ELR (cell line): ENCODE data around the gene PEX5L.
"Not testable (repeated sequence)": the region's sequence is repeated elsewhere in the genome, so short reads cannot be mapped to it uniquely, and the experiment has no call there.

ENCODE experiments used
- DNase-seq: peaks from one replicate; pipeline ENCODE4 v3.0.0-alpha.2; 2015; ENCODE audit warnings: low read depth

Gene PEX5L, protein sequence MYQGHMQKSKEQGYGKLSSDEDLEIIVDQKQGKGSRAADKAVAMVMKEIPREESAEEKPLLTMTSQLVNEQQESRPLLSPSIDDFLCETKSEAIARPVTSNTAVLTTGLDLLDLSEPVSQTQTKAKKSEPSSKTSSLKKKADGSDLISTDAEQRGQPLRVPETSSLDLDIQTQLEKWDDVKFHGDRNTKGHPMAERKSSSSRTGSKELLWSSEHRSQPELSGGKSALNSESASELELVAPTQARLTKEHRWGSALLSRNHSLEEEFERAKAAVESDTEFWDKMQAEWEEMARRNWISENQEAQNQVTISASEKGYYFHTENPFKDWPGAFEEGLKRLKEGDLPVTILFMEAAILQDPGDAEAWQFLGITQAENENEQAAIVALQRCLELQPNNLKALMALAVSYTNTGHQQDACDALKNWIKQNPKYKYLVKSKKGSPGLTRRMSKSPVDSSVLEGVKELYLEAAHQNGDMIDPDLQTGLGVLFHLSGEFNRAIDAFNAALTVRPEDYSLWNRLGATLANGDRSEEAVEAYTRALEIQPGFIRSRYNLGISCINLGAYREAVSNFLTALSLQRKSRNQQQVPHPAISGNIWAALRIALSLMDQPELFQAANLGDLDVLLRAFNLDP

DNA sequence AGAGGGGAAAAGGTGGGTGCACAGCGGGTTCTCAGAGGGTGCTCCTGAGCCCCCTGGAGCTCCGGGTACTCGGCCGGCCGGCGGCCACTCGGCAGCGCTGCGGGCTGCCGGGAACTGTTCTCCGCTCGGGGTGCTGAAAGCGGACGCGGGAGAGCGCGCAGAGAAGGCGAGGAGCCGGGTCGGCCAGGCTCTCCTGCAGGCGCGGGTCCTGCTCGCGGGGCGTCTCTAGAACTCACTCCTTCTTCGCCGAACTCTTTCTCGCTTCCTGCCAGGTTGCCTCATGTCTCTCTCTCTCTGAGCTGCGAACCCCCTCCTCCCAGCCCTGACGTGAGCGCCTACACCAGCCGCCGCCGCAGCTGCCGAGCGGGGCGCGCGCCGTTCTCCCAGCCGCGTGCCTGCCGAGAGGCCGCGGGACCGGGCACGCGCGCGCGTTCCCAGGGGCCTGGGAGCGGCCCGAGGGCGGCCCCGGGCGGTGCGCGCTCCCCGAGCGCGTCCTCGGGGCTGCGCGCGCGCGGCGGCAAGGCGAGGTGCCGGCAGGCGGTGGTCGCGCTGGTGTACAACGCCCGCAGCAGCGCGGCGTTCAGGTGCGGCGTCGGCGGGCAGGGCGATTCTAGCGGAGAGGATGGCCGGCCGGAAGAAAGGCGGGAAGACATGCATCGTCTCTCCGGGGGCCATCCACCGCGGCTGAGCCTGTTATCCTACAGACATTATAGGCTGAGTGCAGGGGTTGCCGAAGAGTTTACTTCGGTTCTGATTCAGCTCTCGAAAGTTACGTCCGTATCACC, at the start of gene PEX5L:
Gene PEX5L, minus strand, starts transcription at position 267 of the 785 bp plus-strand sequence. CDS start 338 bp downstream, outside the sequence.
- peak; percentile 73 for DNase-seq

DNA sequence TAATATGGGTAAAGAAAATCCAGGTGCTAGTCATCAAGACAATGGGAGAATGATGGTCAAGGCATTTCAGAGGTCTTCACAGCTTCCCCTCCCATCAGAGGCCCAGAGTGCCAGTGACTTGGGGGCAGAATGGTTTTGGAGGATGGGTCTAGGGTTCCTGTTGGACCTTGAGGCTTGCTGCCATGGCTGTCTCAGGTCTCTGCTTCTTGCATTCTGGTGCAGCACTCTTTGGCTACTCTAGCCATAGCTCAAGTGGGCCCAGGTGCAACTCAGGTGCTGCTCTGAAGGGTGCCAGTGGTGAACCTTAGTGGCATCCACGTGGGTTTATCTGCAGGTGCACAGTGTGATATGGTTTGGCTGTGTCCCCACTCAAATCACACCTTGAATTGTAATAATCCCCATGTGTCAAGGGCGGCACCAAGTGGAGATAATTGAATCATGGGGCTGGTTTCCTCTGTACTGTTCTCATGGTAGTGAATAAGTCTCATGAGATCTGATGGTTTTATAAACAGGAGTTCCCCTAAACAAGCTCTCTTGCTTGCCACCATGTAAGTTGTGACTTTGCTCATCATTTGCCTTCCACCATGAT, 48.5 kb upstream of the PEX5L start:
- DNase-seq: no peak

DNA sequence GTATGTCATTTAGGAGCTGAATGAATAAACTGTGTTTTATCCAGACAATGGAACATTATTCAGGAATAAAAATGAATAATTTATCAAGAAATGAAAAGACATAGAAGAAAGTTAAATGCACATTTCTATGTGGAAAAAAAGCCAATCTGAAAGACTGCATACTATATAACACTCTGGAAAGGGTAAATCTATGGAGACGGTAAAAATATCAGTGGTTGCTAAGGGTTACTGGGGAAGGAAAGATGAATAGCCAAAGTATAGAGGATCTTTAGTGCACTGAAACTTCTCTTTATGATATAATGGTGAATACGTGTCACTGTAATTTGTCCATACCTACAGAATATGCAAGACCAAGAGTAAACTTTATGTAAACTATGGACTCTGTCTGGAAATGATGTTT, 46.0 kb upstream of the PEX5L start:
- no peak for DNase-seq

DNA sequence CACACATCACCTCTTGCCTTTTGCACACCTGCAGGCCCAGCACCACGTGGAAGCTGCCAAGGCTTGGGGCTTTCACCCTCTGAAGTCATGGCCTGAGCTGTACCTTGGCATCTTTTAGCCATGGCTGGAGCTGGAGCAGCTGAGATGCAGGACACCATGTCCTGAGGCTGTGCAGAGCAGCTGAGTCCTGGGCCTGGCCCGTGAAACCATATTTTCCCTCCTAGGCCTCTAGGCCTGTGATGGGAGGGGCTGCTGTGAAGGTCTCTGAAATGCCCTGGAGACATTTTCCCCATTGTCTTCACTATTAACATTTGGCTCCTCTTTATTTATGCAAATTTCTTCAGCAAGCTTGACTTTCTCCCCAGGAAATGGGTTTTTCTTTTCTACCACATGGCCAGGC, 41.9 kb upstream of the PEX5L start:
- no peak for DNase-seq

DNA sequence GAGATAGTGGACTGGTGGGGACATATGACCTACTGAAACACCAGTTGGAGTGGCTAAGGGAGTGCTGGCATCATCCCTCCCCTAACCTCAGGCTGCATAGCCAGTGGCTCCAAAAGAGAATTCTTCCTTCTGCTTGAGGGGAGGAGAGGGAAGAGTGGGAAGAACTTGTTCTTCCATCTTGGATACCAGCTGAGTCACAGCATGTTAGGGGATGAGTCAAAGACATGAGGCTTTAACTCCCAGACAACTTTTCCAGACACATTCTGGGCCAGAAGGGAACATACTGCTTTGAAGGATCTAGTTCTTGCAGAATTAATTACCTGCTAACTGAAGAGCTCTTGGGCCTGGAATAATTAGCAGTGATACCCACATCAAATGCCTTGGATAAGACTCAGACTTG, 36.8 kb upstream of the PEX5L start:
- DNase-seq: peak; percentile 26

DNA sequence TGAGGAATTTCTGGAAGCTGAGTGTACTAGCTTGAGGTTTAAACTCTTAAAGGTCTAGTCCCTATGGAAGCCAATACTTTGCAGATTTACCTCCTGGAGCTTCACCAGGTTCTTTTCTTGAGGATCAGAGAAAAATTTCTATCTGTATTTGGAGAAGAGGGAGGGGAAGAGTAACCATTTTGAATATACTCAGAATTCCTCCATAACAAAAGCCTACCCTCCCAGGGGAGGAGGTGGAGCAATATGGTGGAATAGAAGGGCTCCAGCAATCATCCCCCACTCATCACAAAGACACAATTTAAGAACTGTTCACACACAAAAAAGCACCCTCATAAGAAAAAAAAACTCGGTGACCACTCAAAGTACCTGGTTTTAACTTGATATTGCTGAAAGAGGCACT, 36.0 kb upstream of the PEX5L start:
- no peak for DNase-seq

DNA sequence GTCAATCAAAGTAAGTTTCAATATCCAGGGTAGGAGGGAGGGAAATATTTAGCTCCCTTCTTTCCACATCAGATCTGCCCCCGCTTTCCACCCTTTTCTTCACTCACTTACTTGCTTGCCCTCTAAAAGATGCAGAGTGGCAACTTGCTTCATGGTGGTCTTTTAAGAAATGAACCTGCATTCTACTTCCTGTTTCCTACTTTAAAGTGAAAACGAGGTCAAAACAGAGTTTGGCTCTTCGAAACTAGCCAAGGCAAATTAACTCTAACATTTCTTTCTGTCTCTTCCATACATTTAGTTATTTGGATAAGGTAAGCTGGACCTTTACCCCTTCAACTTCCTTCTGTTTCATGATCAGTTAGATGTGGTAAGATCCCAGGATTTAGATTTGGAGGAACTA, 34.2 kb upstream of the PEX5L start:
- DNase-seq: no peak

DNA sequence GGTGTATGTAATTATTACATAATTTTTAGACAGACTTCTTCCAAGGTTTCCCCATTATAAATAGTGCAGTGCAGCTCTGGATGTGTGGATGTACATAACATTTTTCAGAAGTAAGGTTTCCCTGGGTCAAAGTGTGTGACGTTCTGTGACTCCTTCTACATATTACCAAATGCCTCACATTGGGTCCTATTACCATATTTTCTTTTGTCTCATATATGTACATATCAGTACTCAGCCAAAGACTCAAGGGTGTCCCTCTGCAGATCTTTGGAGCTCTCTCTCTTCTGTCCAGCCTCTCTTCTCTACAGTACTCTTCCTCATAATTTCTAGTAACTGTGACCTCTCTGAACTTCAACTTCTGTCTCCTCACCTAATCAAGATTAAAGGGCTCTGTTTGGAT, 31.3 kb upstream of the PEX5L start:
- no peak for DNase-seq

DNA sequence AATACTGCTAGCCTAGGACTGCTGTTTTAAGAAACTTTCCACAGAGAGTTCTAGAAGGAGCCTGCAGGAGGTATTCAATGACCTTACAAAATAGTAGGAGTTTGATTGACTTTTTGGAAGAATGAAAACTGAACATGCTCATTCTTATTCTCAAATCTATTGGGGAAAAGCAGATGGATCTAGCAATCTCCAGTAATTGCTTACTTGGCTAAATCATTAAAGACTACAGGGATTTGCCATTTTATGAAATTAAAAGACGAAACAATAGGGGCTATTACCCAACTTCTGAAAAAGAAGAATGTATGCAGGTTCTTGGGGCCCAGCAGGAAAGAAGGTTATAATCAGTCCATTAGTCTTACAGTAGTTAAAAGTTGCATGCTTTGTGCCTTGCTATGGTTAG, 29.9 kb upstream of the PEX5L start:
- no peak for DNase-seq

DNA sequence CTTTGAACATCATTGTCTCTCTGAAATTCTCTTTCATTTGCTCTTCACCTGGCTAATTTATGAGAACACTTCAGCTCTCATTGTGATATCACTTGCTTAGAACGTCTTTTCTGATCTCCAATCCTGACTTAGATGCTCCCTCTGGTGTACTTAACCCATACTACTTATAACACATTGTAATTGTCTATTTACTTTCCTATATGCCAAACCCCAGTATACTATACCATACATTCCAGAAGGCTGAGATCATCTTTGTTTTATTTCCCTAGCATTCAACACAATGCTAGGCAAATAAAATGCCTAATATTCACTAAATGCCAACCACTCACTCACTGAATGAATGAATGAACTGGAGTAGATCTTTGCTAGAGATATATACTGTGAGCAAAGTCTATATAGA, 27.0 kb upstream of the PEX5L start:
- DNase-seq: peak; percentile 38

DNA sequence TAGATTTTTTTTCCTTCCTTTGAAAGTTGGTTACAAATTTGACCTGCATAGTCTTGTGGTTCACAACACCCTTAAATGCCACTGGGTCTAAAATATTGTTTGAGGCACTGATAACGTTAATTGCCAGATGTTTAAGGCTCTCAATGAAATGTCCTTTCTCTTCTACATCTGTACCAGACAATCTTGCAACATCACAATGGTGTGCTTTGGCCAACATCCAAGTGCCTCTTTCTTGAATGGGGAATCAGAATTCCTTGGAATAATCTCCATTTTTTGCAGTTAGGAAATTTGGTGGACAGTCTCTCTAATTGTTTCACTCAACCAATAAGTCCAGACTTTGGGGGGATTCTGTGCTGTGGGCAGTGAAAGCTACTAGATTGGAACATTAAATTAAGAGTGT, 26.0 kb upstream of the PEX5L start:
- DNase-seq: no peak

DNA sequence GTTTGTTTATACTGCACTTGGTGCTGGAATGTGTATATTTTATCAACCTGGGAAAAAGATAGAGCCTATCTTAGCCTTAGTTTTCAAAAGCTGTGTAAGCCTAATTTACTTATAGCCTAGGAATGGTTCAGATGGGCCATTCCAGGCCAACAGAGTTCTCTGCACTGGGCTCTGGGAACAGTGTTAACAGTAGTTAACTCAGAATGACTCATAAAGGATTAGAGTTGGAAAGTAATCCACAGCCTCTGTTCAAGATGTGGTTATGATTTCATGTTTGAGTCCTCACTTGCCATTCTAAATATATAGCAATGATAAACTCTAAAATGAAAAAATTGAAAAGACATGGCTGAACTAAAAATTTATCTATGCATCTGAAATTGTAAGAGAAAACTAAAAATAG, 22.6 kb upstream of the PEX5L start:
- DNase-seq: peak; percentile 57

DNA sequence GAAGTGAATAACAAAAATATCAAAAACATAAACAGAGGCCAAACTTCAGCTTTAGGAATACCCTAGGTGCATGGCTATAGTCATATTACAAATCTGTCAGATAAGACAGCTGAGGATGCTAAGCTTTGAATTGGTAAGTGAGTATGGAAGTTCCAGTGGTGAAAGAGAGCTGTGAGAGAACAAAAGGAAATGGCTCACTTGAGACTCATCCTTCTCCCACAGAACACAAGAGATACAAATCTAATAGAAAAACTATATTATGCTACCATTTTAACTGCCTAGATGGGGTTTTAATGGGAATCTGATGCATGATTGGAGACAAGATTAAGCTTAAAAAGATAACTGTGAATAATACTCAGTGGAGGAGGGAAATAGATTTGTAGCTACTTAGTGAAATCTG, 21.5 kb upstream of the PEX5L start:
- peak; percentile 25 for DNase-seq

DNA sequence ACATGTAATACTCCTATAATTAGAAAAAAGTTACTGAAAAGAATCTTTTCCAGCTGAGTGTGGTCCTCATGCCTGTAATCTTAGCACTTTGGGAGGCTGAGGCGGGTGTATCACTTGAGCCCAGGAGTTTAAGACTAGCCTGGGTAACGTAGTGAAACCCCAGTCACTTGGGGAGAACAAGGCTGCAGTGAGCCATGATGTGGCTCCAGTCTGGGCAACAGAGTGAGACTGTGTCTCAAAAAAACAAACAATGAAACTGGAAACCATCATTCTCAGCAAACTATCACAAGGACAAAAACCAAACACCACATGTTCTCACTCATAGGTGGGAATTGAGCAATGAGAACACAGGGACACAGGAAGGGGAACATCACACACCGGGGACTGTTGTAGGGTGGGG, 18.9 kb upstream of the PEX5L start:
- DNase-seq: not testable (repeated sequence)

DNA sequence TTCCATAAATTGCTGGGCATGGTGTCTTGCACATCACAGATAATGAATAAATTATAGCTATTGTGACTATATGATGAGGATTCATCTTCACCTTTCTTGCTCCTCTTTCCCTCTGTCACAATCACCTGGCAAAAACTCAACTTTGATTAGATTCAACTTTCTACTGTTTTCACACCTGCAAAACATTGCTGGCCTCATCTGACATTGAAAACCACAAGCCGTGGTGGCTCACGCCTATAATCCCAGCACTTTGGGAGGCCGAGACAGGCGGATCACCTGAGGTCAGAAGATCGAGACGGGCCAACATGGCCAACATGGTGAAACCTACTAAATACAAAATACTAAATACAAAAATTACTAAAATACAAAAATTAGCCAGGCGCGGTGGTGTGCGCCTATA, 12.7 kb upstream of the PEX5L start:
- no peak for DNase-seq

DNA sequence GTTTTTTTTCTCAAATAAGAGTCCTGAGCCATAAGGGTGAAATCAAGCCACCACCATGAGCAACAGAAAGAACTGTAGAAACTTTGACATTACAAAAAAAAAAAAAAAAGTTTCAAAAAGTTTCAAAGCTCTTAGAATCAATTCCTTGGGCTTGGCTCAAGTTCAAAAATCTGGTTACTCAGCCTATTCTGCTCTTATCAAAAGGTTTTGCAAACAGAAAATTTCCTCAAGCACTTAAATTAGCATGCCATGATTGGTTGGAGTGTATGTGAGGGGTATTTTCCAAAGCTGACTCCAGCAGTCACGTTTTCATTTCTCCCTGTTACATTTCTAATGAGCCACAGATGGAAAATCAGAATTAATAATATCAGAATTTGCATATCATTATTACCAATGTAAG, 12.1 kb upstream of the PEX5L start:
- no peak for DNase-seq

DNA sequence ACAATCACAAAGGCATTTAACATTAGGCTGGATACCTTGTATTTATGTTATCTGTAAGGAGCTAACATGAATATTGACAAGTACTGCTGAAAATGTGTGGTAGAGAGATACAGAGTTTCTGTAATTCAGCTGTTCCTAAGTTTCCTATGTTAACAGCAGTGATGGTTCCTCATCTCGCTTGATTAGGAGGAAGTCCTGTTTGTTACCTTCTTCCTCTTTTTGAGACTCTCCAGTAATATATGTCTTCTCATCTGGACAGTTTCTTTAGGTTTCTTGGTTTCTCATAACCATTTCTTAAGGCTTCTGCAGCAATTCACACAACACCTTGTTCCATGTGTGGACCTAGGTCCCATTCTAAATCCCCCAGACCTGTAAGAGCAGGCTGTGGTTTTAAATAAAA, 11.4 kb upstream of the PEX5L start:
- DNase-seq: no peak

DNA sequence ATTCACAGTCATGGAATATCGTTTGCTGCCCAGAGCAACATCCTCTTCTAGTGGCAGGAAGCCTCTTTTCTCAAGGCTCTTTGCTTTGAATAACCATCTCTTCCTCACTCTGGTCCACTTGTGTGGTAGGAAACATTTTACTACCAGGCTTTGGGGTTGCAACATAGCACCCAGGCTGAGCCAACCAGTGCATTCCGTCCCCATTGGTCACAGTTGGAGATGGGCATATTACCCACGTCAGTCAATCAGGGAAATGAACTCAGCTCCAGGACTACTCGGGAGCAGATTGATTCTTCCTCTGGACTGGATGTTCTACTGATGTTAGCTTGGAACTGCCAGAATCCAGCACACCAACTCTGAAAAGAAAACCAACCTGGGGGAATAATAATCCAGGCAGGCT, 4.2 kb upstream of the PEX5L start:
- DNase-seq: no peak

DNA sequence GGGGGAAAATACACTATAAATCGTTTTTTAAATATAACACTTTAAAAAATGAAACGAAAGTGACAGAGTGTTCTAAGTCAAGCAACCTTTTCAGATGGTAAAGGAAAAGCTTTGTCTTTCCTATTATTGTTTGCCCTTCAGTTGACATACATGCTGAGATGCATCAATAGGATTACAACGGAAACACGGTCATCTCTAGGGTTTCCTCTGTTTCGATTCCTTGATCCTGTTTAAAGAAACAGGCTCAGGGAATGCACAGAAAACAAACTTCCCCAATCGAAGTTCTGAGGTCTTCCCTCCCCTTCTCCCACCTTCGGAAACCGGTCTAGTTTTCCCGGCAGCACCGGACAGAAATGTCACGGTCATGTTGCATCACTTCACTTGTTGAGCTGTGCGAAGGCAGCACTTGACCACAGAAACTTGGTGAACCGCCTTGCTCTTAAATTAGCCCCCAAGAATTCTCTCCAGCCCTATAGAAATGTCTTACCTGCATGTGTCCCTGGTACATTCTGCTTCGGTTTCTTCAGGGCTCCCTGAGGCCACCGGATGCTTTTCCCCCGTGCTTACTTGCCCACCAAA, 556 bp downstream of the PEX5L start:
- no peak for DNase-seq

DNA sequence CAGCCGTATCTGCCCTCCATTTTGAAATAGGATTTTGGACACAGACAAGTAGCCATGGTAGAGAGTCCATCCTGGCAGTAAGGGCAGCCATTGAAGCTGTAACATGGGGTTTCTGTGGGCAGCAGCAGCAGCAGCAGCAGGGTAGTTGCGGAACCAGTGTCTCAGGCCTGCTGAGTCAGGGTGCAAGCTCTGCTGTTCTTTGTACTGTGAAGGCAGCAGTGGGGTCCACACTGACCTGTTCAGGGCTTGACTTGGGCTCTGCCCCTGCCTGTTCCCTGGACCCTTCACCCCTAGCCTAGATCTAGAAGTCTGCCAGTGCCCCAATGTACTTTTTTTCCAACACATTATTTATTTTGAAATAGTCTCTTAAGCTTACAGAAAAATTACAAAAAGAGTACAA, 9.7 kb downstream of the PEX5L start:
- DNase-seq: no peak

DNA sequence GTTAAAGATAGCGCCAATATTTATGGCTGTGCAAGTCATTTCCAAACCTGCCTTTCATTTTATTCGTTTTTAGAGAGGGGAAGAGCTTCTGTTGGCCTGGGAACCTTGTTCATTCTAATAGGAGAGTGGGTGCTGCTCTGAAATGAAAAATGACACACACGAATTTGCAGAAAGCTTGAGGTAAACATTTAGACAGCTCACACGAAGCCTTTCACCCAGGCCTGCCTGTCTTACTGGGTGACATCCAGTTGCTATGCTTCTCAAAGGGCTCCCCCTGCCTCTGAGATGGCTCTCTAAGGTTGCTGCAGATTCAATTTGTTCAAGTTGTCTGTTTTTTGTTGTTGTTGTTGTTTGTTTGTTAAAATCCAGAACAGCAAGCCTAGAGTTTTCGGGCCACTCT, 18.2 kb downstream of the PEX5L start:
- no peak for DNase-seq

DNA sequence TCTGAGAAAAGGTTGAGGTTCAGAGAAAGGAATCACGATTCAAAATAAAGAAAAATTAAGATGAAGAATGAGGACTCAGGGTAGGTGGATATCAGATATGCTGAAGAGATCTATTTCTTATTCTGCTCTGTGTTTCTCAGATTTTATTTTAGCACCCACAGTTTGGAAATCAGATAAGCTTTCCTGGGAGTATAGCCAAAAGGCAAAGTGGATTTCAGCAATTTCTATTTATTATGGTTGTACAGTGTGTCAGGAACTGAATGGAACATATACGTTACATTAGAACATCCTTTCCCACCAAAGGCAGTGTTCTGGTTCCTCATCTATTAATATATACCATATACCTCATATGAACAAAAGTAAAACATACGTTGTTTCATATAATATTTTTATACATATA, 18.9 kb downstream of the PEX5L start:
- DNase-seq: no peak
